IPS-18a (cell line): ENCODE results near the gene TEX2.

Source experiments
- H3K27ac ChIP-seq: one replicate; pipeline ENCODE4 v1.5.1; 2013; ENCODE audit warnings: low read length
- H3K27me3 ChIP-seq: one replicate; pipeline ENCODE4 v1.6.1; 2013; ENCODE audit warnings: mild to moderate bottlenecking, low read length; ENCODE audit not compliant: control insufficient read depth, insufficient read depth
- H3K36me3 ChIP-seq: one replicate; pipeline ENCODE4 v1.6.1; 2013; ENCODE audit warnings: low read depth, low read length; ENCODE audit not compliant: control insufficient read depth
- H3K4me1 ChIP-seq: one replicate; pipeline ENCODE4 v1.6.1; 2013; ENCODE audit warnings: low read depth, low read length; ENCODE audit not compliant: control insufficient read depth
- H3K4me3 ChIP-seq: one replicate; pipeline ENCODE4 v1.5.1; 2013; ENCODE audit warnings: low read length
- H3K9ac ChIP-seq: one replicate; pipeline ENCODE4 v1.6.1; 2013; ENCODE audit warnings: mild to moderate bottlenecking, low read length, moderate library complexity
- H3K9me3 ChIP-seq: one replicate; pipeline ENCODE4 v1.6.1; 2013; ENCODE audit warnings: low read depth, low read length; ENCODE audit not compliant: control insufficient read depth

Gene TEX2

GRCh38 chr17:64262198-64262999 lies 661 bp downstream of the TEX2 start:
- no peaks in the 10 kb centered on the region for H3K9me3 ChIP-seq
- peak overlapping the region; percentile 82 for H3K4me3 ChIP-seq
- H3K9ac ChIP-seq, result peak overlapping the region; percentile 53
- peaks cover 23% of the 10 kb centered on the region for H3K27me3 ChIP-seq
- H3K36me3 ChIP-seq, result no peaks in the 10 kb centered on the region
- H3K4me1 ChIP-seq, result peaks cover 7% of the 10 kb centered on the region
- H3K27ac ChIP-seq, result no peak overlapping the region

GRCh38 chr17:64261417-64262145 lies 1.5 kb downstream of the TEX2 start:
- H3K27me3 ChIP-seq, result peaks cover 23% of the 10 kb centered on the region
- no peaks in the 10 kb centered on the region for H3K36me3 ChIP-seq
- no peaks in the 10 kb centered on the region for H3K9me3 ChIP-seq
- peak overlapping the region; percentile 82 for H3K4me3 ChIP-seq
- peaks cover 7% of the 10 kb centered on the region for H3K4me1 ChIP-seq
- no peak overlapping the region for H3K9ac ChIP-seq
- H3K27ac ChIP-seq, result no peak overlapping the region

GRCh38 chr17:64260886-64261285 lies 2.2 kb downstream of the TEX2 start:
- H3K27me3 ChIP-seq, result peaks cover 23% of the 10 kb centered on the region
- no peak overlapping the region for H3K27ac ChIP-seq
- peaks cover 7% of the 10 kb centered on the region for H3K4me1 ChIP-seq
- H3K9ac ChIP-seq, result no peak overlapping the region
- H3K36me3 ChIP-seq, result no peaks in the 10 kb centered on the region
- no peak overlapping the region for H3K4me3 ChIP-seq
- no peaks in the 10 kb centered on the region for H3K9me3 ChIP-seq

- Histone ChIP-seq H3K9ac (no peak overlapping the region), H3K9me3 (no peaks in the 10 kb centered on the region), H3K27ac (no peak overlapping the region), H3K27me3 (peaks cover 23% of the 10 kb centered on the region), H3K4me1 (peaks cover 7% of the 10 kb centered on the region), H3K4me3 (no peak overlapping the region), H3K36me3 (no peaks in the 10 kb centered on the region)
Measured at GRCh38 chr17:64259922-64260321, 3.1 kb downstream of the TEX2 start.

- no peak overlapping the region for H3K27ac ChIP-seq
- H3K4me1 ChIP-seq, result peaks cover 7% of the 10 kb centered on the region
Measured at GRCh38 chr17:64259426-64259825, 3.6 kb downstream of the TEX2 start.

GRCh38 chr17:64256913-64257807 lies 5.9 kb downstream of the TEX2 start:
- H3K4me1 ChIP-seq, result peaks cover 7% of the 10 kb centered on the region
- H3K27ac ChIP-seq, result no peak overlapping the region
- H3K4me3 ChIP-seq, result no peak overlapping the region
- no peak overlapping the region for H3K9ac ChIP-seq
- peaks cover 13% of the 10 kb centered on the region for H3K27me3 ChIP-seq
- no peaks in the 10 kb centered on the region for H3K36me3 ChIP-seq
- H3K9me3 ChIP-seq, result no peaks in the 10 kb centered on the region

More at GRCh38 chr17:64259426-64259825, 3.6 kb downstream of the TEX2 start:
- H3K9ac ChIP-seq, result no peak overlapping the region
- no peaks in the 10 kb centered on the region for H3K9me3 ChIP-seq
- peaks cover 22% of the 10 kb centered on the region for H3K27me3 ChIP-seq
- H3K36me3 ChIP-seq, result no peaks in the 10 kb centered on the region
- H3K4me3 ChIP-seq, result no peak overlapping the region

- no peak overlapping the region for H3K27ac ChIP-seq
- peaks cover 3% of the 10 kb centered on the region for H3K27me3 ChIP-seq
- no peak overlapping the region for H3K9ac ChIP-seq
- H3K4me1 ChIP-seq, result no peaks in the 10 kb centered on the region
- H3K4me3 ChIP-seq, result no peak overlapping the region
- H3K36me3 ChIP-seq, result no peaks in the 10 kb centered on the region
- H3K9me3 ChIP-seq, result no peaks in the 10 kb centered on the region
Measured at GRCh38 chr17:64255764-64256163, 7.3 kb downstream of the TEX2 start.

GRCh38 chr17:64254755-64255154 lies 8.3 kb downstream of the TEX2 start:
- H3K9ac ChIP-seq, result no peak overlapping the region
- H3K27ac ChIP-seq, result no peak overlapping the region

GRCh38 chr17:64253470-64253869 lies 9.6 kb downstream of the TEX2 start:
- H3K4me3 ChIP-seq, result no peak overlapping the region
- H3K27me3 ChIP-seq, result no peaks in the 10 kb centered on the region
- H3K9ac ChIP-seq, result no peak overlapping the region
- H3K36me3 ChIP-seq, result no peaks in the 10 kb centered on the region
- H3K27ac ChIP-seq, result no peak overlapping the region
- H3K4me1 ChIP-seq, result no peaks in the 10 kb centered on the region
- no peaks in the 10 kb centered on the region for H3K9me3 ChIP-seq

More at GRCh38 chr17:64254755-64255154, 8.3 kb downstream of the TEX2 start:
- no peaks in the 10 kb centered on the region for H3K9me3 ChIP-seq
- H3K4me1 ChIP-seq, result no peaks in the 10 kb centered on the region
- no peak overlapping the region for H3K4me3 ChIP-seq
- no peaks in the 10 kb centered on the region for H3K36me3 ChIP-seq
- H3K27me3 ChIP-seq, result no peaks in the 10 kb centered on the region

- H3K9ac ChIP-seq, result no peak overlapping the region
- H3K27me3 ChIP-seq, result no peaks in the 10 kb centered on the region
- no peaks in the 10 kb centered on the region for H3K9me3 ChIP-seq
- H3K4me1 ChIP-seq, result no peaks in the 10 kb centered on the region
- H3K27ac ChIP-seq, result no peak overlapping the region
- no peak overlapping the region for H3K4me3 ChIP-seq
- no peaks in the 10 kb centered on the region for H3K36me3 ChIP-seq
Measured at GRCh38 chr17:64252831-64253230, 10.2 kb downstream of the TEX2 start.

GRCh38 chr17:64250233-64250835 lies 12.7 kb downstream of the TEX2 start:
- H3K4me3 ChIP-seq, result no peak overlapping the region

More at GRCh38 chr17:64250233-64250835, 12.7 kb downstream of the TEX2 start:
- H3K27me3 ChIP-seq, result no peaks in the 10 kb centered on the region
- no peaks in the 10 kb centered on the region for H3K36me3 ChIP-seq
- H3K9me3 ChIP-seq, result no peaks in the 10 kb centered on the region
- H3K9ac ChIP-seq, result no peak overlapping the region
- H3K27ac ChIP-seq, result no peak overlapping the region
- H3K4me1 ChIP-seq, result no peaks in the 10 kb centered on the region
